ENCODE results near the gene MYH11.
"Not testable (repeated sequence)": the region's sequence is repeated elsewhere in the genome, so short reads cannot be mapped to it uniquely, and the experiment has no call there.

MYH11 gene

DNA sequence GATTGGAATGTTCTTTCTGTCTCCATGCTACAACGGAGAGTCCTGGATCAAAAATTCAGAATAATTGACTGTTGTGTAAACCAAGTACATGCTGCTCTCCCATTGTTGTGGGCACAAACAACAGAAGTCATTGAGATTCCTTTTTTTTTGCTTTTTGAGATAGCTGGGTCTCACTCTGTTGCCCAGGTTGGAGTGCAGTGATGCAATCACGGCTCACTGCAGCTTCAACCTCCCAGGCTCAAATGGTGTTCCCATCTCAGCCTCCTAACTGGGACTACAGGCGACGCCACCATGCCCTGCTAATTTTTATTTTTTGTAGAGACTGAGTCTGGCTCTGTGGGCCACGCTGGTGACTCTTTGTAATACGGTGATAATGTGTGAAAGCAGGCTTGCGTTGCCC lies 182.3 kb downstream of the MYH11 start:
- no peak for DNase-seq (ENCODE audit: low read depth in 2 of 2)

DNA sequence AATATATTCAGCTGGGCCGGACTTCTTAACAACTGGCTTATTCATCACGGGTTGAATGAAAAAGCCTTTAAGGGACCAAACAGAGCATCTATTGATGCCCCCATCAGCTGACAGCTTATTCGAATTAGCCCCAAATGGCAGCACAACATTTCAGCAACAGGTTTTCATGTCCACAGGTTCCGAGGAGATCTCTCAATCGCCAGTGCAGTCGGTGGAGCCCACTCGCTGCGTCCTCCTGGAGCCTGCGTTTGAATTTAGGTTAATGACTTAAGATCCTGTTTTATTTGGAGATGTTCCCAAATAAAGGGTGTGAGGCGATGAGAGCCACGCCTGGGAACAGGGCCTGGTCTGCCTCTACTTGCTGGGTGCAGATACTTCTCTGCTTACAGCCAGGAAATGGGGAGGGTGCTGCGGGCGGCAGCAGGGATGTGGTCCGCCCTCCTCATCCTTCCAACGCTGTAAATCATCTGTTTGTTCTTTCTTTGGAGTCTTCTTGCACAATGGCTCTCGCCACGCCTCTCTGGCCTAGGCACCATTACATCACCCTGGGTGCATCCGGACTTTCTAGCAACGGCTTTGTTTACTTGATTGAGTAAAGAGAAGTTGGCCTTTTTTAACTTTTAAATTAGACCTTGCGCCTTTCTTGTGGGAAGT lies 184.2 kb downstream of the MYH11 start:
- peak; percentile 92 for DNase-seq (ENCODE audit: low read depth in 2 of 2)

DNA sequence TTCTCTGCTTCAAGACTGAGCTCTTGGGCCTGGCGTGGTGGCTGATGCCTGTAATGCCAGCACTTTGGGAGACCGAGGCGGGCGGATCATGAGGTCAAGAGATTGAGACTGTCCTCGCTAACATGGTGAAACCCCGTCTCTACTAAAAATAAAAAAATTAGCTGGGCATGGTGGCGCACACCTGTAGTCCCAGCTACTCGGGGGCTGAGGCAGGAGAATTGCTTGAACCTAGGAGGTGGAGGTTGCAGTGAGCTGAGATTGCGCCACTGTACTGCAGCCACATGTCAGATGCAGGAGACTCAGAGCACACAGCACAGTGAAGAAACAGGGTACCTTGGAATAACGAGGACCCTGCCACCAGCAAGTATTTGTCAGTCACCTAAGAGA lies 184.7 kb downstream of the MYH11 start:
- DNase-seq (ENCODE audit: low read depth in 2 of 2): not testable (repeated sequence)

- no peak for DNase-seq (ENCODE audit: low read depth in 2 of 2)
Measured at GRCh38 chr16:15671530-15672117, 185.2 kb downstream of the MYH11 start.

- no peak for DNase-seq (ENCODE audit: low read depth in 2 of 2)
Measured at GRCh38 chr16:15667091-15667742, 189.6 kb downstream of the MYH11 start.

GRCh38 chr16:15665107-15665506 lies 191.7 kb downstream of the MYH11 start:
- DNase-seq (ENCODE audit: low read depth in 2 of 2): no peak

DNA sequence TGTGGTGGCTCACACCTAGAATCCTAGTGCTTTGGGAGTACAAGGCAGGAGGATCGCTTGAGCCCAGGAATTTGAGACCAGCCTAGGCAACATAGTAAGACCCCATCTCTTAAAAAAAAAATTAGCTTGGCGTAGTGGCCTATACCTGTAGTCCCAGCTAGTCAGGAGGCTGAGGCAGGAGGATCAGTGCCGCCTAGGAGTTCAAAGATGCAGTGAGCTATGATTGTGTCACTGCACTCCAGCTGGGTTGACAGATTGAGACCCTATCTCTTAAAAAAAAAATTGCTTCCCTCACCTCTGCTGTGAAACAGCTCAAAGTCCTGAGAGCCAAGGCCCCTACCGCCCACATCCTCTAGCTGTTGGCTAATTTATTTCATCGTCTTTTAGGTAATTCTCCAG lies 196.6 kb downstream of the MYH11 start:
- no peak for DNase-seq (ENCODE audit: low read depth in 2 of 2)

DNA sequence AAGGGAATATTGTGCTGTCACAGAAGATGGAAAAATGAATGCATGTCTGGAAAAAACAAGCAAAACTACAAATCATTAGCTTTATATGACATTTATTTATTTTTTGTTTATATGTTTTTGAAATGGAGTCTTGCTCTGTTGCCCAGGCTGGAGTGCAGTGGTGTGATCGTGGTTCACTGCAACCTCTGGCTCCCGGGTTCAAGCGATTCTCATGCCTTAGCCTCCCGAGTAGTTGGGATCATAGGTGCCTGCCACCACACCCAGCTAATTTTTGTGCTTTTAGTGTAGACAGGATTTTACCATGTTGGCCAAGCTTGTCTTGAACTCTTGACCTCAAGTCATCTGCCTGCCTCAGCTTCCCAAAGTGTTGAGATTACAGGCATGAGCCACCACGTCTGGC lies 198.3 kb downstream of the MYH11 start:
- DNase-seq (ENCODE audit: low read depth in 2 of 2): no peak

DNA sequence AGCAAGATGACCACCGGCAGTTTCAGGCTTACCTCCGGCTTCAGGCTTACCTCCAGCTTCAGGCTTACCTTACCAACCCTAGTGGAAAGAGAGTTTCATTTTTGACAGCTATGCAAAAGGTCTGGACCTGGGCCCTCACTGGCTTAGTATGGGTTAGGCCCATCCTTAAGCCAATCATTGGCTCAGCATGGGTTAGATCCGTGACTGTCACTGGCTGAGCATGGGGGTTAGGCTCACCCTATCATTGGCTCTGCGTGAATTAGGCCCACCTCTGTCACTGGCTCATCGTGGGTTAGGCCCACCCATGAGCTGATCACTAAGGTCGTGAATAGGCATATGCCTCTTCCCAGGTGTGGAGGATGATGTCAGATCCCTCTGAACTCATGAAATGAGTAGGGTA lies 198.7 kb downstream of the MYH11 start:
- DNase-seq (ENCODE audit: low read depth in 2 of 2): no peak

GRCh38 chr16:15655561-15655960 lies 201.3 kb downstream of the MYH11 start:
- not testable (repeated sequence) for DNase-seq (ENCODE audit: low read depth in 2 of 2)

DNA sequence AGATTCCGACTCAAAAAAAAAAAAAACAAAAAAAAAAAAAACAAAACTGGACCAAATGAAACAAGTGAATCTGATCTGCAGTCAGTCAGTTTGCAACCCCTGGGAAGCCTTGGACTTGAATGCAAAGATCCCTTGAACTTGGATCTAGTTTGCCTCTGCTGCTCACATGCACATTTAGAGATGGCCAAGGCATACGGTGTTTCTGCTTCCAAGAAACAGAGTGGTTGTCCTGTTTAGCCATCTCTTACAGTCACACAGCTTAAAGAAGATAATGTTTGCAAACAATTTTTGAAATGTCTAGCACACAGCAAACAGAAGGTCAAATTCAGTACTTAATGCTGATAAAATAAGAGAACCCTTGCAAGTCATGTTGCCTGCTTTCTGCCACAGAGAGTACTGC lies 202.2 kb downstream of the MYH11 start:
- DNase-seq (ENCODE audit: low read depth in 2 of 2): no peak

DNA sequence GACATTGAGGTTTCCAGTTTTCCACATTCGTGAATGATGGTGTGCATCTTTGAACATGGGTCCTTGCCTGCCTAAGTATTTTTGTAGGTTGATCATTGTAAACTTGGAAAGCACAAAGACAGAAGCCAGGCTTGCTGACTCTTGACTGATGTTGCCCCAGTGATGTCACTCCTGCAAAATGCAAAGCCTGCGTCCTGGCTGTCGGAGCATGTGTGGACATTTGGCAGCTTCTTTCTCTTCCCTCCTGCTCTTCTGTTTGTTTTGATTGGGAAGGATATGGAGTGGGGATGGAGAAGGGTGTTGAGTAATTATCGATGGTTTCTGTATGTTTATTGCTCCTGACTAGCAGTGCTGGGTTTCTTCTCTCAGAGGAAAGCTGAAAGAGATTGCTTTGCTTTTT lies 203.6 kb downstream of the MYH11 start:
- DNase-seq (ENCODE audit: low read depth in 2 of 2): peak; percentile 73 to 74
